OCI-LY7 (cell line): Measurements from ENCODE around the gene CST4. TPM values are rescaled to one million over a fixed set of nuclear protein-coding genes. Genes with fewer than 3 reads are reported as not detected.

ENCODE experiments used
- BruUV-seq: library from RNA; stranded (reverse); fragments of 400-500 nt; replicated peaks from 2 replicates; lab custom pipeline; 2021; lab: Mats Ljungman, UMichigan
- CTCF ChIA-PET: fragments of 300-600 bp; sonication (Branson Sonifier 250); formaldehyde crosslinking; loops from one replicate; lab custom pipeline; 2022; ENCODE audit warnings: antibody characterized with exemption; ENCODE audit not compliant: unreplicated experiment; lab: Charles Lee
- POLR2A ChIA-PET: fragments of 300-600 bp; sonication (Branson Sonifier 250); formaldehyde crosslinking; loops from one replicate; lab custom pipeline; 2022; ENCODE audit warnings: antibody characterized with exemption; lab: Charles Lee
- DNase-seq: peaks from one replicate; pipeline ENCODE4 v3.0.0-alpha.2; 2015; ENCODE audit warnings: low spot score
- H2AFZ ChIP-seq: fragments of 200-600 bp; sonication (generic), shearing (Covaris generic); 2 replicates; pipeline ENCODE4 v1.6.1; 2014; ENCODE audit warnings: mild to moderate bottlenecking, antibody characterized with exemption, low read length, moderate library complexity
- H3K27ac ChIP-seq: fragments of 200-600 bp; sonication (generic); 2 replicates; pipeline ENCODE4 v1.5.1; 2014; ENCODE audit warnings: mixed run types, low read depth, mild to moderate bottlenecking, moderate library complexity, low read length, inconsistent platforms; ENCODE audit not compliant: poor library complexity, severe bottlenecking
- H3K36me3 ChIP-seq: fragments of 200-600 bp; sonication (generic); 2 replicates; pipeline ENCODE4 v1.6.1; 2014; ENCODE audit warnings: mild to moderate bottlenecking, antibody characterized with exemption, low read length, moderate library complexity, mixed read lengths; ENCODE audit not compliant: insufficient read depth
- H3K4me1 ChIP-seq: fragments of 200-600 bp; sonication (generic); 2 replicates; pipeline ENCODE4 v1.5.1; 2014; ENCODE audit warnings: mild to moderate bottlenecking, low read length; ENCODE audit not compliant: insufficient read depth, poor library complexity, severe bottlenecking
- H3K4me2 ChIP-seq: fragments of 200-600 bp; sonication (generic); 2 replicates; pipeline ENCODE4 v1.6.1; 2014; ENCODE audit warnings: mild to moderate bottlenecking, low read length
- H3K4me3 ChIP-seq: fragments of 200-600 bp; sonication (generic); 2 replicates; pipeline ENCODE4 v1.5.1; 2014; ENCODE audit warnings: mild to moderate bottlenecking, low read depth, low read length; ENCODE audit not compliant: poor library complexity, severe bottlenecking
- H3K79me2 ChIP-seq: fragments of 200-600 bp; sonication (generic); 2 replicates; pipeline ENCODE4 v1.6.1; 2016; ENCODE audit warnings: low read depth, mild to moderate bottlenecking, low read length, moderate library complexity, mixed read lengths; ENCODE audit not compliant: insufficient read depth
- H3K9me2 ChIP-seq: fragments of 200-600 bp; sonication (generic); 2 replicates; pipeline ENCODE4 v1.6.1; 2016; ENCODE audit warnings: mild to moderate bottlenecking, low read length, mixed read lengths; ENCODE audit not compliant: insufficient read depth
- H3K9me3 ChIP-seq: fragments of 200-600 bp; sonication (generic); 2 replicates; pipeline ENCODE4 v1.6.1; 2014; ENCODE audit warnings: mild to moderate bottlenecking, mixed run types, low read length, mixed read lengths
- H4K20me1 ChIP-seq: fragments of 200-600 bp; sonication (generic); 2 replicates; pipeline ENCODE4 v1.6.1; 2014; ENCODE audit warnings: mild to moderate bottlenecking, antibody characterized with exemption, low read length, moderate library complexity, mixed read lengths; ENCODE audit not compliant: insufficient read depth
- EZH2phosphoT487 ChIP-seq: fragments of 200-600 bp; sonication (generic); IDR thresholded peaks from 2 replicates; pipeline ENCODE4 v1.6.1; 2018; ENCODE audit warnings: low read depth, borderline replicate concordance, mild to moderate bottlenecking, mixed run types, antibody characterized with exemption, low read length, moderate library complexity, mixed read lengths
- intact Hi-C: fragments of 100-400 bp; cut with micrococcal nuclease; formaldehyde crosslinking; loops from one replicate; pipeline ENCODE4 v1.10.0; 2022; ENCODE audit not compliant: unreplicated experiment
- total RNA-seq, 2 experiments: library from RNA; depleted of rRNA in 1 of 2; stranded (reverse); fragments of >200 nt in 1 of 2; shearing (Covaris generic) in 1 of 2; gene quantifications; 2 replicates each; pipeline ENCODE4 v1.2.3, GENCODE V29; 2014 to 2022
- TF ChIP-seq, protein P1 (sequence below): fragments of 200-600 bp; sonication (generic); conservative IDR thresholded peaks from 2 replicates; pipeline ENCODE4 v1.5.1; 2014; ENCODE audit warnings: mild to moderate bottlenecking, antibody characterized with exemption, low read length, moderate library complexity, mixed read lengths

The CST4 gene
- total RNA-seq, 2 experiments from 2014 or later = not detected

DNA sequence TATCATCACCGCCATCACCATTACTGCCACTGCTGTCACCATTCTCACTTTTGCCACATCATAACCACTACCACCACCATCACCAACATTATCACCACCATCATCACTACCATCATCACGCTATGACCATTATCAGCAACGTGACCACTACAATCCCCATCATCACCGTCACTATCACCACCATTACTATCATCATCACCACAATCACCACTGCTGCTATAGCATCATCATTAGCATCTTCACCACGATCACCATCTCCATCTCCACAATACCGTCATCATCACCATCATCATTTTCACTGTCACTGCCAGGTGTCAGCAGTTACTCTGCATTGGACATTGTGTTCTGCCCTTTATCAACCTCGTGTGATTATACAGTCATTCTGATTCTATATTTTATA lies 19.0 kb downstream of the CST4 start:
- no TSS peak for BruUV-seq
- H3K9me2 ChIP-seq = no peaks in the 10 kb centered on the region
- H3K36me3 ChIP-seq = no peaks in the 10 kb centered on the region
- H2AFZ ChIP-seq = no peak overlapping the region
- no peak overlapping the region for H3K4me2 ChIP-seq
- POLR2A ChIA-PET = no interaction called here
- no peak overlapping the region for H3K27ac ChIP-seq
- intact Hi-C loops = no loop called here
- H3K4me3 ChIP-seq = no peak overlapping the region
- TF ChIP-seq, protein P1, sequence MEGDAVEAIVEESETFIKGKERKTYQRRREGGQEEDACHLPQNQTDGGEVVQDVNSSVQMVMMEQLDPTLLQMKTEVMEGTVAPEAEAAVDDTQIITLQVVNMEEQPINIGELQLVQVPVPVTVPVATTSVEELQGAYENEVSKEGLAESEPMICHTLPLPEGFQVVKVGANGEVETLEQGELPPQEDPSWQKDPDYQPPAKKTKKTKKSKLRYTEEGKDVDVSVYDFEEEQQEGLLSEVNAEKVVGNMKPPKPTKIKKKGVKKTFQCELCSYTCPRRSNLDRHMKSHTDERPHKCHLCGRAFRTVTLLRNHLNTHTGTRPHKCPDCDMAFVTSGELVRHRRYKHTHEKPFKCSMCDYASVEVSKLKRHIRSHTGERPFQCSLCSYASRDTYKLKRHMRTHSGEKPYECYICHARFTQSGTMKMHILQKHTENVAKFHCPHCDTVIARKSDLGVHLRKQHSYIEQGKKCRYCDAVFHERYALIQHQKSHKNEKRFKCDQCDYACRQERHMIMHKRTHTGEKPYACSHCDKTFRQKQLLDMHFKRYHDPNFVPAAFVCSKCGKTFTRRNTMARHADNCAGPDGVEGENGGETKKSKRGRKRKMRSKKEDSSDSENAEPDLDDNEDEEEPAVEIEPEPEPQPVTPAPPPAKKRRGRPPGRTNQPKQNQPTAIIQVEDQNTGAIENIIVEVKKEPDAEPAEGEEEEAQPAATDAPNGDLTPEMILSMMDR = no peak
- no peak for TF ChIP-seq EZH2phosphoT487
- no peaks in the 10 kb centered on the region for H3K4me1 ChIP-seq
- H4K20me1 ChIP-seq = no peaks in the 10 kb centered on the region
- CTCF ChIA-PET = no interaction called here
- DNase-seq = no peak
- H3K79me2 ChIP-seq = no peaks in the 10 kb centered on the region
- no peaks in the 10 kb centered on the region for H3K9me3 ChIP-seq

DNA sequence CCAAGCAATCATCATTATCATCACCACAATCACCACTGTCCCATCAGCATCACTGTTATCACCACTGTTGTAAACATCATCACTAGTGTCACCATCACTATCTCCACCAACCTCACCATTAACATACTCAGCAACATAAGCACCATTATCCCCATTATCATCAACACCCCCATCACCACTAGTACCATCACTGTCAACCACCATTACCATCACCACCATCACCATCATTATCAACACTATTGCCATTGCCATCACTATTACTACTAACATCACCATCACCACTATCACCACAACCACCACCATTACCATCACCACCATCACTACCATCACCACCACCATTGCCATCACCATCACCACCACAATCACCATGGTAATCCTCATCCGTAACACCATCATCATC lies 19.5 kb downstream of the CST4 start:
- Histone ChIP-seq H3K27ac (no peak overlapping the region), H3K4me2 (no peak overlapping the region), H3K79me2 (no peaks in the 10 kb centered on the region), H3K36me3 (no peaks in the 10 kb centered on the region), H3K9me3 (no peaks in the 10 kb centered on the region), H3K4me3 (no peak overlapping the region), H3K9me2 (no peaks in the 10 kb centered on the region), H3K4me1 (no peaks in the 10 kb centered on the region), H2AFZ (no peak overlapping the region), H4K20me1 (no peaks in the 10 kb centered on the region)
- TF ChIP-seq EZH2phosphoT487 = no peak
- TF ChIP-seq, protein P1 = no peak
- DNase-seq = no peak
- POLR2A ChIA-PET = no interaction called here
- intact Hi-C loops = no loop called here
- no TSS peak for BruUV-seq
- CTCF ChIA-PET = no interaction called here

DNA sequence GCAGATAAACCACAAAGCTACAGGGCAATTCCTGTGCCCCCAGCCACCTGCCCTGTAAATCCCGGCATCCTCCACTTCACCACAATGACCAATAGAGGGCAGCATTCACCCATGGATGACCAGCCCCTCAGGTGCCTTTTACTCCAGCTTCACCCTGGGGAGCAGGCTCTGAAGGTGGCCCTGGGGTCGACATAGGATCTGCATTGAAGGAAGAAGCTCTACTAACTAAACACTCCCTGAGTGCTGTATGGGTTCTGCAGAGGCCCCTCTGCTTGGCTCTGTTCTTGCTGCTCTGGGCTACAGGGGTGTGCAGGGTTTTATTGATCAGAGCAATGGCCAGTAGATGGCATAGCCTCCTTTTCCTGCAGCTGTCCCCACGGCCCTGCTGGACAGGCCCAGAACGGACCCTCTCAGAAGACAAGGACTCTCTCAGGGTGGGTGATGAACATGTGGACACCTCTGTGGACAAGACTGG lies 20.3 kb downstream of the CST4 start:
- Histone ChIP-seq H3K9me3 (no peaks in the 10 kb centered on the region), H3K4me1 (no peaks in the 10 kb centered on the region), H3K9me2 (no peaks in the 10 kb centered on the region), H3K27ac (no peak overlapping the region), H2AFZ (no peak overlapping the region), H3K4me3 (no peak overlapping the region), H4K20me1 (no peaks in the 10 kb centered on the region), H3K4me2 (no peak overlapping the region), H3K79me2 (no peaks in the 10 kb centered on the region), H3K36me3 (no peaks in the 10 kb centered on the region)
- no peak for TF ChIP-seq EZH2phosphoT487
- TF ChIP-seq, protein P1 = peak; percentile 81
- BruUV-seq = no TSS peak
- POLR2A ChIA-PET = no interaction called here
- intact Hi-C loops = no loop called here
- peak; percentile 53 for DNase-seq
- CTCF ChIA-PET = interaction anchor here (0.6 kb wide), 1 partner anchor 1741 kb away, joined by 3 read pairs; no protein-coding TSS in a partner anchor
